GM18511 (cell line): ENCODE data around the gene SIK3.
A peak's percentile ranks its signal among the peaks of the same experiment; 100 is the strongest.
"Not testable (repeated sequence)": the region's sequence is repeated elsewhere in the genome, so short reads cannot be mapped to it uniquely, and the experiment has no call there.

Experiments used
- ATAC-seq: cut with Tn5 transposase; IDR thresholded peaks from one replicate; pipeline ENCODE4 v1.9.1; 2021; ENCODE audit warnings: mild to moderate bottlenecking, moderate library complexity; ENCODE audit not compliant: unreplicated experiment

The SIK3 gene

DNA sequence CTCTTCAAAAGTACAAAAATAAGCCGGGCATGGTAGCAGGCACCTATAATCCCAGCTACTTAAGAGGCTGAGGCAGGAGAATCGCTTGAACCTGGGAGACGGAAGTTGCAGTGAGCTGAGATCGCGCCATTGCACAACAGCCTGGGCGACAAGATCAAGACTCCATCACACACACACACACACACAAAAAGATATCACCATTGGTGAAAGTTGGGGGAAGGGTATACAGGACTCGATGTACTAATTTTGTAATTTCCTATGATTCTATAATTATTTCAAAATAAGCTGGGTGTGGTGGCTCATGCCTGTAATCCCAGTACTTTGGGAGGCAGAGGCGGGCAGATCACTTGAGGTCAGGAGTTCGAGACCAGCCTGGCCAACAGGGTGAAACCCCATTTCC lies 48.1 kb downstream of the SIK3 start:
- ATAC-seq = not testable (repeated sequence)

DNA sequence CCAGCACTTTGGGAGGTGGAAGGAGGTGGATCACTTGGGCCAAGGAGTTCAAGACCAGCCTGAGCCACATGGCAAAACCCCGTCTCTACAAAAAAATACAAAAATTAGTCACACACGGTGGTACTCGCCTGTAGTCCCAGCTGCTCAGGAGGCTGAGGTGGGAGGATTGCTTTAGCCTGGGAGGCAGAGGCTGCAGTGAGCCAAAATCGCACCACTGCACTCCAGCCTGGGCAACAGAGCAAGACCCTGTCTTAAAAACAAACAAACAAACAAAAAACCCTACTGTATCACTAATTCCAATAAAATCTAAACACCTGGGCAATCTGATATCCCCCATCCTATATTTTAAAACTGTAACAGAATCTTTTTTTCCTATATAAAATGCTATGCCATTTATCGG lies 51.6 kb downstream of the SIK3 start:
- ATAC-seq = not testable (repeated sequence)

DNA sequence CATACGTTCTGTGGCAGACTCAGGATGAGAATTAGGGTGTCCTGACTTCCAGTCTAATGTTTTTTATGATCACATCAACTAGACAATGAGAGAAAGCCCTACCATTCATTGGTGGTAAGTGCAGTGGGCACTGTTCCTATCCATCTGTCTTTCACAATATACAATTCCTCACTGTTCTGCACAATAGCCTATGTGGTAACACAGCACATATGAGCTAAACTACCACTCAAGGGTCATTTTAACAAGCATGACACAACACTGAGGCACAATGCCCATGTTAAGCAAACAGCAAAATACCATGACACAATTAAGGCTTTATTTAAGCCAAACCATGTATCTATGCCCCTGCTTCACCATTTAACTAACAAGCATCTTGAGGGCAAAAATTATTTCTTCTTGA lies 52.3 kb downstream of the SIK3 start:
- no peak for ATAC-seq

DNA sequence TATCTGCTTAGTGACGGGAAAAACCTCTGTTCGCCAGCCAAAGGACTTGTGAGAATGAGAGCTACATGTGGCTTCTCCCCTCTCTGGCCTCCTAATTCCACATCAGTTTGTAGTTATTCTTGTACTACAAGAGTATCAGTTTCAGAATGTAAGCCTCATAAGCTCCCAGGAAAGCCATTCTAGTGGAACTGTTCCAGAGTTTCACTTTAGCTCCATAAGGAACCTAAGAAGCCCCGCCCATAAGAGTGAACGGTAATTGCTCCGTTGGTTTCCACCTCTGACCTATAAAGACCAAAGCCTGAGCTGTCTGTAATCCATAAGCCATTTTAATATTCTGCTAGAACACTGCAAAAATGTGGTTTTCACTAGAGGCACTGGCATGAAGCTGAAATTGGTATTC lies 53.0 kb downstream of the SIK3 start:
- no peak for ATAC-seq

DNA sequence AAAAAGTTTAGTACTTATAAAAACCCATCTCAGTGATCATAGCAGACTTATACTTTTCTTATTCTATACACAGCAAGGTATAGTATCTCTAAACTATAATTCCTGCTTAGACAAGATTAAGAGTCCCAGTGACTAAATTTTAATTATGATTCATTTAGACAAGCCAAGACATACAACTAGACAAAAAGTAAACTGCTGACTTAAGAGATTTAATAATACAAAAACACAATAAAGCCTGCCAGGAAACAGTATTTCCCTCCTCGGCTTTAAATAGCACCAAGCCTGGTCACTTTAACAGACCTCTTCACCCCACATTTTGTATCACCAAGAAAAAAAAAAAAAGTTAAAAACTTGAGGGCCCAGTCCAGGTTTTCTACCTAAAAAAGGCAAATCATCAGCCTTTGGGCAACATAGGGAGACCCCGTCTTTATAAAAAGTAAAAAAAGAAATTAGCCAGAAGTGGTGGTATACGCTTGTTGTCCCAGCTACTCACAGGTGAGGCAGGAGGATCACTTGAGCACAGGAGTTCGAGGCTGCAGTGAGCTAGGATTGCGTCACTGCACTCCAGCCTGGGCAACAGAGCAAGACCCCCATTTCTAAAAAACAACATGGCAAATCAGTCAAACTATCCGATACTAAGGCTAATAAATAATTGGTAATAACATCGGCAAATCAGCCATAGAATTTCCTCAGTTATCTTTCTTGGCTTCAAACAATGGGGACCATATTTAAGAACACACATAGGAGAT lies 53.8 kb downstream of the SIK3 start:
- ATAC-seq = no peak

DNA sequence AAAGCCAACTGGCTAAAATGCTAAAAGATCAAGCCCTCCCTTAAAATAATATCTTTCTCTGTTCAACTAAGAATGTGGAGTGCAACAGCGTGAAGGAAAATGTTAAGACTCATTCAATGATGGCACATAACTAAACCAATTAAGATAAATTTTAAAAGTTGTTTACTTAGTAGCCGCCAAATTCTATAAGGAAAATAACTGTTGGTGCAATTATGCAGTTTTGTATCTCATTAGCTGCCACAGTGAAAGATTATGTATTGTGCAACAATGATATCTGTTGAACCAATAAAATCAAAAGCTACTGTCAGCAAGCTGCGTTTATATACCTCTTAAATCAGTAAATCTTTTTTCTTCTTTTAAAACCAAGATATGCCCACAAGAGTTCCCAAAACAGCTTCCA lies 55.5 kb downstream of the SIK3 start:
- ATAC-seq = no peak

DNA sequence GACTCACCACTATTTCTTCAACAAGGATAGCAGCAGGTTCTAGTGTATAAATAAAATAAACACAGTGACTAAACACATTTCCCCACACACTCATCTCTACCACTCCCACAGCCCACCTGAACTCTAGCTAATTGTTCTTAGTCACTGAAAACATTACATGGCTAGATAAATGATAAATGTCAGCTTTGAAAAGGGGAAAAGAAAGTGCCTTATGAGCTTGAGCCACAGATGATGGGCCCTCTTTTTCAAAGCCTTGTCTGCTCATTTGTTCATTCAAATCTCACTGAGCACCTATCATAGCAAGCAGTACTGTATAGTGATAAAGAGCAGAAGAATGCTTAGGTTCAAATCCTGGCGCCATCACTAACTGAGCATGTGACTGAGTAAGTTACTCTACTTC lies 58.3 kb downstream of the SIK3 start:
- no peak for ATAC-seq

DNA sequence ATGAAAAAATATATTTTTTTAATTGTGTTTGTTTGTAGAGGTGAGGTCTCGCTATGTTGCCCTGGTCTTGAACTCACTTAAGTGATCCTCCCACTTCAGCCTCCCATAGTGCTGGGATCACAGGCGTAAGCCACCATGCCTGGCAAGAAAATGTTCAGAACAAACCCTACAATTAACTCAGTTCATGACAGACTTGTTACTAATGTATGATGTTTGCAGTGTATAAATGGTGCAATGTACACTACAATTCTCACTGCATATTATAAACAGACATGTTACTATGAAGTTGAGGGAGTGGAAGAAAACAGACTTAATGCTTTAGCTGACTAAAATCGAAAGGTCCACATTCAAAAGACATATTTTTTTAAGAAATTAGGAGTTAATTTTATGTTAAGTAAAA lies 59.0 kb downstream of the SIK3 start:
- no peak for ATAC-seq

DNA sequence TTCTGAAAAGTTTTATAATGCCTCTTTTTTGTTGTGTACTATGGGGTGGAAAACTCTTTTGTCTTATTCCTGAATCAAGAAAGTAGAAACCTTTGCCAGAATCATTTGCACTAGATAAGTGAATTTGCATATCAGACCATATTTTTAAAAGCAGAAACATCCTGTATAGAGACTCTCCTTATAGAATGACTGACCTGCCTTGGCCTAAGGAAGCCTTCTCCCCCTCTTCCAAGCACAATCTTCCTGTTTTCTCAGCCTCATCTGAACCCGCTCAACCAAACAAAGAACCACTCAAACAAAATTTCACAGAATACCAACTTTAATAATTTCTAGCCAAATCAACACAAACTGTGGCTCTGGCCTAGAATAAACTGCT lies 60.3 kb downstream of the SIK3 start:
- no peak for ATAC-seq

DNA sequence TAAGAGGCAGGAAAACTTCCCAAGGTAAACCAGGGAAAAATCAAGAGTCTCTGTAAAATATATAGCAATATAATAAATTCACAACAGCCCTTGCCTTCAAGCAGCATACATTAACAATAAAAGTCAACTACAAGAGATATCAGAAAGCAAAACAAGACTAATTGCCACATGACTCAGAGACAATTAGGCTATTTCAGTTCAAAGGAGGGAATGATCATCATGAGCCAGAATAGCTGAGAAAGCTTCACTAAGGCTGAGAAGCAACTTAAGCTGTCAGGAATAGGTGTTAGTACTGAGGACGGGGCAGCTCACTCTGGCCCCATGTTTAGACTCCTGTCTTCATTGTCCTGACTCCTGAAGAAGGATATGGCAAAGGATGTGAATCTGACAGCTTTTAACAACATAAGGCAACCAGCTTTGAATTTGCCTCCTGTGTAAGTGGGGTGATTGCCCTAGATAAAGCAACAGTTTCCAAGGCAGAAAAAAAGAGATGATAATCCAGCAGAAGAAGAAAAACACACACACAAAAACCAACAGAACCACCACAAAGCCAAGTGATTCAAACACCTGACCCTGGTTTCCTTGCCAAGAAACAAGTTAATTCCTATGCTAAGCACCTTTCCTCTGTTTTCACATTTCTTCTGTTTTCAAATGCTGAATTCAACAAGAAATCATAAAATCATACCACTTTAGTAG lies 60.8 kb downstream of the SIK3 start:
- ATAC-seq = no peak

DNA sequence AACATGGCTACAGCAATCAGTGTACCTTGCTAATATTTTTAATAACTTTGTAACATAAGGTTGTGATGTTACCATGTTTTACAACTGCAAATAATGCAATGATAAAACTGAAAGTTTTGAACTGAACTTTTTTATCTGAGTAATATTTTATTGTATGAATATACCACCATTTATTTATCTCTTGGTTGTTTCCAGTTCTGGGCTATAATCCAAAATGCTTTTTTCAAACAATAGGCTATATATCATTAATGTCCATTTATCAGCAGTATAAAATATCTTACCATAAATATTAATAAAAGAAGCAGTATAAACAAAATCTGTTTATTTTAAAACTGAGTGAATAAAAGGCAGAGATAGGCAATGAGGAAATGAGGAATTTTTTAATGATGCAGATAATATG lies 63.3 kb downstream of the SIK3 start:
- no peak for ATAC-seq

DNA sequence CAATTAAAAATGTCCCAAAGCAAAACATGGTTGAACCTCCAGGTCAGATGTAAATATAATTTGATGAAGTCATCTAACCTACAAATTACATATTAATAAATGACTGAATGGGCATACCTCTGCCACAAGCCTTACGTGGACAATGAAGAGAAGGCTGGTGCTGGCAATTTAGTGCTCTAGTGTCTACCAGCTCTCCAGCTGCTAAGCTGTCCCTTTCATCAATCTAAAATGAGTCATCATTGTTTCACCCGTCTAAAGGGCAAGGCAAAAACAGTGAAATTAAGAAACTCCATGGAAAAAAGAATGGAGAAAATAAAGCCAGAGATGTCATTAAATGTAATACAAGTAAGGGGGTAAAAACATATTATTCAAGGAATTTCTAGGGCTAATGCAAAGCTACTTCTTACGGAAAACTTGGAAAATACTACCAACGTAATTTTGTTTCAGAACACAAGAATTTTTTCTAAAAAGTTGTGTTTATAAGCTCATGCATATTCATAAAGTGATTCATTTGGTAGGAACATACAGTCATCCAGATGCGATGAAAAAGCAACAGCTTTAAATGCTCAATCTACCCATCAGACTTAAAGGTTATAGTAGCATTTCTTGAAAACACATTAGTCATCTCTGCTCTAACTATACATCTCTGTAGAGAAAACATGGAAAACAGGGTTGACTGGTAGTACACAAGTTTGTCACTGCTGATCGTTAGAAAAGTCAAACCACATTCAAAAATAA lies 71.5 kb downstream of the SIK3 start:
- ATAC-seq = no peak

DNA sequence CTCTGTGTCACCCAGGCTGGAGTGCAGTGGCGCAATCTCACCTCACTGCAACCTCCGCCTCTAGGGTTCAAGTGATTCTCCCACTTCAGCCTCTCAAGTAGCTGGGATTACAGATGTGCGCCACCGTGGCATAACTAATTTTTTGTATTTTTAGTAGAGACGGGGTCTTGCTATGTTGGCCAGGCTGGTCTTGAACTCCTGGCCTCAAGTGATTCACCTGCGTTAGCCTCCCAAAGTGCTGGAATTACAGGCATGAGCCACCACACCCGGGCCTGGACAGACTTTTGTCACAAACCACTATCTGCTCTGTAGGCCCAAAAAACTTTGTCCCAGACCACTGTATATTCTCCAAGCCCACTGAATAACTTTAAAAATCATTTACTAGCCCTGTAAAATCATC lies 74.5 kb downstream of the SIK3 start:
- not testable (repeated sequence) for ATAC-seq

DNA sequence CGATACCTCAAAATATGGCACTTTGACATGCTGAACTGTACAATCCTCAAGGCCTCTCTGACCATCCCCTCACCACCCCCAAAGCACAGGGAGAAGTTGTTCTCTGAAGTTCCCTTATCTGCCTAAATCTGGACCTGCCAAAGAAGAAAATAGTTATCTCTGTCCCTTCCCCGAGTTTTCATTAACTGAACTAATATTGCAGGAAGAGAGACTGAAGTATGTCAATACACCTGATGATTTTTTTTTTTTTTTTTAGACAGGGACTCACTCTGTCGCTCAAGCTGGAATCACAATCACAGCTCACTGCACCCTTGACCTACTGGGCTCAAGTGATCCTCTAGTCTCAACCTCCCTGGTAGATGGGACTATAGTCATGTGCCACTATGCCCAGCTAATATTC lies 75.0 kb downstream of the SIK3 start:
- ATAC-seq = no peak

DNA sequence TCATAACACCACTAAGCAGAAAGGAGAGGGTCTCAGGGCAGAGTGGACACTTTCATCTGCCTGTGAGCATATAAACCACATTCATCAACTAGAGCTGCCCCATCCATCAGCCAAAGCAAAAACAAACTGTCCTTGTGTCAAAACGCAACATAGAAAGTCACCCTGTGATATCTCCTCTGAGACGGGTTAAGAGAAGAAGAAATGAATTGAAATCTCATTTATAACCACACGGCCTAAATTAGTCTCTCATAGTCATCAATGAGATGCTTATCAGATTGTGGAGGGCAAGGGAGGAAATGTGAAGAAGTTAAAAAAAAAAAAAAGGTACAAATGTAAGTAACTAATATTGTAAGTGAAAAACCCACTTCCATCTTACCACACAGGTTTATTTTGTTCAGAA lies 75.7 kb downstream of the SIK3 start:
- no peak for ATAC-seq

DNA sequence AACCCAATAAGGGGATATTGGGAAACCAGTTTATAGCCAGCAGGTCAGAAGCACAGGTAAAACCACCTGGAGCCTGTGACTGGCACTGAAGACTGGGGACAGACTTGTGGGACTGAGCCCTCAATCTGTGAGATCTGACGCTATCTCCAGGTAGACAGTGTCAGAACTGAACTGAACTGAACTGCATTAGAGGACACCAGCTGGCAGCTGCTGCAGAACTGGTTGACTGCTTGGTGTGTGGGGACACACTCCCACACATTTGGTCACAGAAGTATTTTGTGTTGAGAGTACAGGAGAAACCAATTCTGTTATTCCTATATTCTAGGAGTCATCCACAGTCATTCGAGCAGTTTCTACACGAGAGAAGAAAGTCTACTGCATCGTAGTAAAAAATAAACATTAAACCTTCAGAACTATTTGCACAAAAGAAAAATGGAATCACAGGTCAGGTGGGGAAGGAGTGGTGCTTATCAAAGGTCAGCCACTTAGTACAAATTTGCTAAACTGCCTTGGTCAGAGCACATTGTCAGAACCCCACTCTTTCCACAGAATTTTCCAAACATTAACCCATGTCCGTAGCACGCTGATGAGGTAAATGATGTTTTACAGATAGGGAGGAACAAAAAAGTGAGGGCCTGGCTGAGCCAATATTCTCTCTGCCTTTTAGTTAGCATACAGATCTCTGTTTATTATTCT lies 77.2 kb downstream of the SIK3 start:
- ATAC-seq = peak; percentile 50

DNA sequence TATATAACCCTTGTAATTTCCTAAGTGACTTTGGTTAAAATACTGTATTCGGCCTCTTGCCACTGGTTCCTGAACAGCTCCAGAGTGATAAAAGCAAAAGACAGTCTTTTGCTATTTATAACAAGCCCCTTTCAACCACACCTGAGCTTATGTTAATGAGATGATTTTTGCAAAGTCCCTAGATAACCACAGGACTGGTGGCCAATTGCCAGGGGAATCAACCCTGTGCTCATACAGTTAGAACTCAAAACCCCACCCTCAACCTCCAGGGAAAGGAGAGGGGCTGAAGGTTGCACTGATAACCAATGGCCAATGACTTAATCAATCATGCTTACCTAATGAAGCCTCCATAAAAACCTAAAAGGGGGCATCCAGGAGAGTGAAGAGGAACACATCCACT lies 77.9 kb downstream of the SIK3 start:
- peak; percentile 66 for ATAC-seq

DNA sequence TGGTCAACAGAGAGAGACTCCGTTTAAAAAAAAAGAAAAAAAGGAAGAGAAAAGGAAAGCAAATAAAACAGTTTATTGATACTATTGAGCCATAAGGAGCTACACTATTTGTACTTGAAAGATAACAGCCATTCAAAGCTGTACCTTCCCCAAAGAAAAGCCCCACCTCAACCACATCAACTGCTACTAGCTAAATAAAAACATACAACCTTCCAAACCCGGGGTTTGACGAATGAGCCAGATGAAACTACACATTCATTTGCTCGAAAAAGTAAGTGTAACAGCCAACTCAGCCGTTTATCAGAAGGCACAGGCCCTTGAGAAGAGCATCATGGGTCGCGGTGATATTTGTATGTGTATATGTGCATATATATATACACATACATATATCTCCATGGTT lies 78.4 kb downstream of the SIK3 start:
- no peak for ATAC-seq

DNA sequence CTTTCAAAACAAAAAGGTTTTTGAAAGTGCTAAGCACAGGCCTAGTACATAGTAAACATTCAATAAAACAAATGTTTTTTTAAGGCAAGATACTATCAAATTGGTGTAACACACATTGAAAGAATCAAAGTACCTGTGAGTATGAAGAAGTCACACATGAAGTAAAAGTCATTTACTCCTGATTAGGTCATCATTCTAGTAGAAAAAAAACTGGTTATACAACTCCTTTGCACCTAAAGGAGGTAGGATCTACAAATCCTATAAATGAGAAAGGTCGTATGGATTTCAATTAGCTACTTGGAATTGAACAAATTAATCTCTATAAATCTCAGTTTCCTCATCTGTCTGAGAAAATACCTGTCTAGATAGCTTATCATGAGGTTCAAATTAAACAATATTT lies 80.8 kb downstream of the SIK3 start:
- no peak for ATAC-seq

DNA sequence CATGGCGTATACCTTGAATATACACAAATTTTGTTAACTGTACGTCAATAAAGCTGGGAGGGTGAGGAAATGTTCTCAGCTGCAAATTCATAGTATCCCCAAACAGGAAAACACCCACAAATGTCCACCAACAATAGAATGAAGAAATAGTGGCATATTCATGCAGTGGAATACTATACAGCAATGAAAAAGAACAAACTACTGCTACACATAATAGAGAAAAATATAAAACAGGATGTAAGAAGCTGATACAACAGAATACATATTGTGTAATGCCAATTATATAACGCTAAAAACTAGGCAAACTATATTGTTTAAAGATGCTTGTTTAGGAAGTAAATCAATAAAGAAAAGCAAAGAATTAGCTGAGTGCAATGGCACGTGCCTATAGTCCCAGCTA lies 81.5 kb downstream of the SIK3 start:
- ATAC-seq = no peak

DNA sequence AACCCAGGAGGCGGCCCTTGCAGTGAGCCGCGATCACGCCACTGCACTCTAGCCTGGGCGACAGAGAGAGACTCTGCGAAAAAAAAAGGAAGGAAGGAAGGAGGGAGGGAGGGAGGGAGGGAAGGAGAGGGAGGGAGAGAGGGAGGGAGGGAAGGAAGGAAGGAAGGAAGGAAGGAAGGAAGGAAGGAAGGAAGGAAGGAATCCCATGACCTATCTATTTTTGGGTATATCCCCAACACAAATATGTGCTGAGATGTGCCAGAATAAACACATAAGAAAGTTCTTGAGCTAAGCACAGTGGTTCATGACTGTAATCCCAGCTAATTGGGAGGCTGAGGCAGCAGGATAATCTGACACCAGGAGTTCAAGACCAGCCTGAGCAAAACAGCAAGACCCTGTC lies 82.0 kb downstream of the SIK3 start:
- ATAC-seq = no peak

DNA sequence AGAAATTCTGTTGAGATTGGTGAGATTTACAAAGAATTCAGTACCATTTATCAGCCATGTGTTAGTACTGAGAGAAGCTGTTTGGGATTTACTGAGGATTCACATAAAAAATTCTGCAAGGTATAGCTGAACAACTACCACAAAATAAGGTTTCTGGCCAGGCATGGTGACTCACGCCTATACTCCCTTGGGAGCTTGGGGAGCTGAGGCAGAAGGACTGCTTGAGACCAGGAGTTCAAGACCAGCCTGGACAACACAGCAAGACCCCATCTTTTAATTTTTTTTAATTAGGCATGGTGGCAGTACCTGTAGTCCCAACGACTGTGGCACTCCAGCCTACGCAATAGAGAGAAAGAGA lies 86.7 kb downstream of the SIK3 start:
- no peak for ATAC-seq
